ENCODE measurements around the gene COMMD9.
"Not testable (repeated sequence)": the region's sequence is repeated elsewhere in the genome, so short reads cannot be mapped to it uniquely, and the experiment has no call there.

Gene COMMD9

DNA sequence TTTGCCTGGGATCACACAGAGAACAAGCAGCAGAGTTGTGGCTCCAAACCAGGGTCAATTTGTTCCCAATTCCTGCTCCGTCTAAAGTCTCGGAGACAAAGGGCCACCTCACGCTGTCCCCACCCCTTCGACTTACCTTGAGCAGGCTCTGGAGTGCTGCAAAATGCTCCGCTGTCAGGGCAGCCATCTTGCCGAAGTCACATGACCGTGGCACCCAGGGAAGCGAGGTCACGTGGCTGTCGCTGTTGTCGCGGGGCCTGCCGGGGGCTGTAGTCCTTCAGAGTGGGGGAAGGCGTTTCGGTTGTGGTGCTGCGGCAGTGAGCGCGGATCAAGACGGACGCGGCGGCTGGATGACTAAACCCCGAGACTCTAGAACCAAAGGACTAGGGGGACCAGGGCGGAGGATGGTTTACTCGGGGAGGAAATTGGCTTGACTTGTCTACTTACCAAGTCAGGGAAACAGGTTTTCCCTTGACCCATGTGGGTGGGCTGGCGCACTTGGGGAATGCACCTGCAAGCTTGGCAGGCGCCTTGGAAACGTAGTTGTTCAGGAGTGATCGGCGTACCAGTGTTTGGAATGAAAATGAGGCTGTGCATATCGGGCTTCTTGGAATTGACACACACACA lies at the start of gene COMMD9:
TSS of gene COMMD9 (minus strand) at position 199 of the 627 bp plus-strand sequence. CDS start at position 187, 12 bp downstream.
- peak; percentile 90 for DNase-seq

GRCh38 chr11:36333897-36334296 lies 44.7 kb upstream of the COMMD9 start:
- DNase-seq: no peak

- DNase-seq: no peak
Measured at GRCh38 chr11:36333468-36333867, 44.2 kb upstream of the COMMD9 start.

DNA sequence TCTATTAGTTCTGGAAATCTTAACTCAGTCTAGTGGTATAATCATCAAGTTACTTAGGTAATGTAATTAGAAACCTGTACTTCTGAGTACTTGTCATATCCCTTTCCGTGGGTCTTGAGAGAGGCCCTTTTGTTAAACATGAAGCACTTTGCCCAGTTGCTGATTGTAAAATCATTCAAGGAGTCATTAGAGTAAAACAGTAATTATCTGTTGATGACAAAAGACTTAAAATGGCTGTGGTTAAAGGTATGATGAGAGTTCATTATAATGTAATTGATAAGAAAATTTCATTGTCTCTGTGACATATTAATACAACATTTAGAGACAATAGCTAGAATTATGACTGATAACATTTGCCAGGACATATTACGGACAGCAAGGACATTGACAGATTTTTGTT lies 41.2 kb upstream of the COMMD9 start:
- DNase-seq: no peak

DNA sequence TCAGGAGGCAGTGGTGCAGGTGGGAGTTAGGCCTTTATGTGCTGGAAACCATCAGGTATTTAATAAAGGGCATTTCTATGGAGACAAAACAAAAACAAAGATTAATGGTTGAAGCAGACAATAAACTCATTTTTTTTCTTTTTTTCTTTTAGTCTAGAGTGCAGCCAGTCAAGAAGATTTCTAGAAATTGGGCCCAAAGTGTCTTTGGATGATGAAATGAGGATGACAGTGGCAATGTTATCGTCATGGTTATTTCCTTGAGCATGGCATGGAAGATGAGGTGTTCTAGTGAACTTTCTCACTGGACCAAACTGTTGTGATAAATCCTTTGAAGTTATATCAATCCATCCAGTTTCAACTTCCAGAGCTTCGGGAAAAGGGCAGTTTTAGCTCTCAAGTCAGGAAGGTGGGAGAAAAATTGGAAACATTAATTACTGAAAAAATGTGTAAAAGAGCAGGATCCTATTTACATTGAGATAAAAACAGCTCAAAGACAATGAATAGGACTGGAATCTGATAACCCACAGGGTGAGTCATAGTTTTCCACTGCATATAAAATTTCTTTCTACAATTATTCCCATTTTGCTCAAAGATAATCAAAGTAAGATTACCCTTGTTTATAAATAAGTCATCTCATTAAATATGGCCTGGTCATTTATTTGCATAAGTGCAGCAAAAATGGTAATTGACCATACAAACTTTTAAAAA lies 39.9 kb upstream of the COMMD9 start:
- no peak for DNase-seq

- DNase-seq: no peak
Measured at GRCh38 chr11:36326524-36327419, 37.5 kb upstream of the COMMD9 start.

- DNase-seq: not testable (repeated sequence)
Measured at GRCh38 chr11:36325403-36325802, 36.2 kb upstream of the COMMD9 start.

DNA sequence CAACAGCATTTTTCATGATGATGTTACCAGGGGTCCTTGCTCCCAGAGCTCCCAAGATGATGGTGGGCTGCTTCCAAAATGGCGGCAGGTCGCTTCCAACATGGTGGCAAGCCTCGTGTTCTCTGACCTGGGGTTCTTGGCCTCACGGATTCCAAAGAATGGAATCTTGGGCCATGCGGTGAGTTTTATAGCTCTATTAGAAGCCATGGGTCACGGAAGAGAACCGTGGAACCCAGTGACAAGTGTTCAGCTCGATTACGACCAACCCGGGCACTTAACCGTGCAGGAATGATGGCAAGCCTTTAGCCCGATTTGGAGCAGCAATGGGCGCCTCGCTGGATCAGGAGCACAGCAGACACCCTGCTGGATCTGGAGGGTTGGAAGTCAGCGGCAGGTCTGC lies 35.7 kb upstream of the COMMD9 start:
- not testable (repeated sequence) for DNase-seq

DNA sequence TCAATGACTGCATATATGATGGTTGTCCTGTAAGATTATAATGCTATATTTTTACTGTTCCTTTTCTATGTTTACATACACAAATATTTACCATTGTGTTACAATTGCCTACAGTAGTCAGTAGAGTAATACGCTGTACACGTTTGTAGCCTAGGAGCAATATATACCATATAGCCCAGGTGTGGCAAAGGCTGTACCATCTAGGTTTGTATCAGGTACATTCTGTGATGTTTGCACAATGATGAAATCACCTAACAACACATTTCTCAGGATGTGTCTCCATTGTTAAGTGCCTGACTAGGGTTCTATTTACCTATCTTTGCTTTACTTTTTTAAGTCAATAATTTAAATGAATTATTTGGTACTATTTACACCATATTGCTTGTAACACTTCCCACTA lies 28.8 kb upstream of the COMMD9 start:
- DNase-seq: no peak

DNA sequence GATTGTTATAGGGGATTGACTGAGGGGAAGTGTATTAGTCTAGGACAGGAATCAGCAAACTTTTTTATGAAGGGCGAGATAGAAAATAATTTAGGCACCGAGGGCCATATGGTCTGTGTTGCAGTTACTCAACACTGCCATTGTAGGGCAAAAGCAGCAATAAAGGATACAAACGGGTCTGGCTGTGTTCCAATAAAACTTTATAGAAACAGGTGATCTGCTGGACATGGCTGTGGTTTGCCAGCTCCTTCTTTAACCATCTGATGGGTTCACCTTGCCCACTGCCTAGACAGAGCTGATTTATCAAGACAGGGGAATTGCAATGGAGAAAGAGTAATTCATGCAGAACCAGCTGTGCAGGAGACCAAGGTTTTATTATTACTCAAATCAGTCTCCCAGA lies 26.8 kb upstream of the COMMD9 start:
- no peak for DNase-seq

- DNase-seq: no peak
Measured at GRCh38 chr11:36314434-36314767, 25.2 kb upstream of the COMMD9 start.

- no peak for DNase-seq
Measured at GRCh38 chr11:36313750-36314433, 24.7 kb upstream of the COMMD9 start.

DNA sequence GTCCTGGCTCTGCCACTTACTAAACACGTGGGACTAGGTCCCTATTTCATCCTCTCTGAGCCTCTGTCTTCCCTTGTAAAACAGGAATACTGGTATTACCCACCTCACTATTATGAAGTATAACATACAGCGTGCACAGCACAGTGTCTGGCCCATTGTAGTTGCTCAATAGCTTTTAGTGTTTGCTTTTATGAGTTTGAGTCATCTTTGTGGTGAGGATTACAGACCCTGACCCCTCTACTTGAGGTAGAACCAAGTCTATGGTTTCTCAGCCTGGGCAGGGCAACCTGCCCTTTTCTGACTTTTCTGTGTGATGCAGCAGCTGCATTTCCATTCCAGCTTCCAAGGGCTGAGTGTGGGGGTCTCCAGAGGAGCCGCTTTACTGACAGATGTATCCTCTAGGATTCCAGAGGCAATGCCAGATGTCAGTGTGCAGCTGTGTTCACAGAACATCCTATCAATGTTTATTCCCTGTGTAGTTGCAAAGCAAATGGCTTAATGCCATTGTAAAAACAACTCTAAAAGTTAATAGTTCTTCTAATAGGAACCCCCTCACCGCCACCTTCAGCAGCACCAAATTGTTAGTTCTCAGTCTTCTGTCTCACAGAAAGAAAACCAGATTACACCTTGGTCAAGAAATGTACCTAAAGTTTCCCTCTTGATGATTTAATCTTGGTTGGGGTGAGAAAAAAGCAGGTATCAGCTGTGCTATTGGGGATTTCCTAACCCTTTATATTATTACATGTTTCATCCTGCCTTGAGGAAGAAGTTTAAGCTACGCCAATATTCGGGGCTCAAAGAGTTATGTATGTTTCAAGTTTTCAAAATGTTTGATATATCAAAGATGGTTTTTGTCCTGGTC lies 23.6 kb upstream of the COMMD9 start:
- DNase-seq: no peak

- DNase-seq: no peak
Measured at GRCh38 chr11:36311926-36312595, 22.8 kb upstream of the COMMD9 start.

GRCh38 chr11:36309779-36310178 lies 20.6 kb upstream of the COMMD9 start:
- DNase-seq: no peak

DNA sequence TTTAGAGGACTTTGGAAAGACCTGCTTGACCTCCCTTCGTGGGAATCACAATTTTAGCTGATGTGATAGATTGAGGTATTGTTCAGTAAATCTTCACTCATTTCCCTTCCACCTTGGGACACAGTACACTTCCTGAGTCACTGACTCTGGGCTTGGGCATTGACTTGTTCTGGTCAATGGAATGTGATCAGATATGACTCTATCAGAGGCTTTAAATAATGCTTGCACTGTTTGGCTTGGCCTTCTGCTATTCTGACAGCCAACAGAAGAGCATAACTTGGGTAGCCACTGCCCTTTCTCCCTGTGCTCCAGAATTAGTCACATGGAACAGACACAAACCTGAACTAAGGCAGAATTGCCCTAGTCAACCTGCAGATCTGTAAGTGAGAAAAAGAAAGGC lies 19.4 kb upstream of the COMMD9 start:
- no peak for DNase-seq

DNA sequence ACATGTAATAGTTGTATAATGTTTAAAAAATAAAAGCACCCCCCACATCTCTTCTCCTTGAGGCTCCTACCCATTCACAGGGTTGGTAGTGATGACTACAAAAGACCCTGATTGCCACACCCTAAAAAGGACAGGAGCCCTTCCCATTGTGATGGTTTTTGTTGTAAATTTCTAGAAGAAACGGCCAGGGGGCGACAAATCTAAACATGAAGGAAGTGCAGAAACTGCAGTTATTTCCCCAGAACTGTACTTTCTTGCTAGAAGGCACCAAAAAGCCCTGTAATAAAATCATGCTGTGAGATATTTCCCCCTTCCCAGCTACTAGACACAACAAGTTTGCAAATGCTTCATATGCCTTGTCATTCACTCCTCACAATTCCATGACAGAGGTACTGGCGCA lies 17.7 kb upstream of the COMMD9 start:
- no peak for DNase-seq

- no peak for DNase-seq
Measured at GRCh38 chr11:36305047-36305446, 15.8 kb upstream of the COMMD9 start.

GRCh38 chr11:36304351-36304750 lies 15.1 kb upstream of the COMMD9 start:
- no peak for DNase-seq

GRCh38 chr11:36300650-36301049 lies 11.4 kb upstream of the COMMD9 start:
- no peak for DNase-seq

DNA sequence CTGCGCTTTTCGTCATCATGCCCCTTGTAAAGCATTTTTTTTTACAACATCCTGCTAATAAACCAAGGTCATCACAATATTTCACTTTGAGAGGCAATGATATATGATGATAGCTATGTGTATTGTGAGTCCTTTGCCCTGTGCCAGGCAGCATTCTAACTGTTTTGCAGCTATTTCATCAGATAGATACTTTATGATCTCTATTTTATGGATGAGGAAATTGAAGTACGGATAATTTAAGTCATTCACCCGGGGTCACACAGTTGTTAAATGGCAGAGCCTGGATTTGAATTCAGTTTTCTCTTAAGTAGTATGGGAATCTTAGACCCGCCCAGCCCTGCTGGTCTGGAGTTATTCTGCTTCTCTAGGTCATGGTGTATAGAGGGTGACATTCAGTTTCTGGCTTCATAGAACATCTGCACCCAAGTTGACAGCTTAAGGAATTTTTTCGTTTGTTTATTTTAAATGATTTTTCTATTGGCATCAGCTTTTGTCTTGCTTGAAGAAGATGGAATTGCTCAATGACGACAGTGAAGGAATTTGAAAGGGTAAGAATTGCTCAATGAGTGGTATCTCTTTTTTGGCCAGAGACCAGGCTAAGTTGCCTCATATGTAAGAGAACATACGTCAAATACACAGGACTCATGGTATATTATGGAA lies 7.8 kb upstream of the COMMD9 start:
- DNase-seq: no peak

All from activated T-cell treated with anti-CD3 and anti-CD28 coated beads, Interleukin-2, amount 50 U/mL, for 1 hour (primary cell).